GM18526 (cell line): ENCODE measurements around the gene MINDY3.

Experiments used
- POLR2A ChIP-seq: IDR thresholded peaks from 3 replicates; pipeline ENCODE4 v1.6.1; 2011; ENCODE audit not compliant: insufficient read length; ENCODE audit errors: extremely low read depth

MINDY3 gene

GRCh38 chr10:15738270-15738925, 121.9 kb downstream of the MINDY3 start:
- no peak for TF ChIP-seq POLR2A

- no peak for TF ChIP-seq POLR2A
These were observed 122.7 kb downstream of the MINDY3 start for GRCh38 chr10:15737656-15738055.

GRCh38 chr10:15735763-15736162, 124.5 kb downstream of the MINDY3 start:
- TF ChIP-seq POLR2A, result no peak

GRCh38 chr10:15730341-15730740, 130.0 kb downstream of the MINDY3 start:
- no peak for TF ChIP-seq POLR2A

GRCh38 chr10:15729890-15730289, 130.4 kb downstream of the MINDY3 start:
- no peak for TF ChIP-seq POLR2A
